ENCODE results near the gene CCT2.

CCT2 gene

DNA sequence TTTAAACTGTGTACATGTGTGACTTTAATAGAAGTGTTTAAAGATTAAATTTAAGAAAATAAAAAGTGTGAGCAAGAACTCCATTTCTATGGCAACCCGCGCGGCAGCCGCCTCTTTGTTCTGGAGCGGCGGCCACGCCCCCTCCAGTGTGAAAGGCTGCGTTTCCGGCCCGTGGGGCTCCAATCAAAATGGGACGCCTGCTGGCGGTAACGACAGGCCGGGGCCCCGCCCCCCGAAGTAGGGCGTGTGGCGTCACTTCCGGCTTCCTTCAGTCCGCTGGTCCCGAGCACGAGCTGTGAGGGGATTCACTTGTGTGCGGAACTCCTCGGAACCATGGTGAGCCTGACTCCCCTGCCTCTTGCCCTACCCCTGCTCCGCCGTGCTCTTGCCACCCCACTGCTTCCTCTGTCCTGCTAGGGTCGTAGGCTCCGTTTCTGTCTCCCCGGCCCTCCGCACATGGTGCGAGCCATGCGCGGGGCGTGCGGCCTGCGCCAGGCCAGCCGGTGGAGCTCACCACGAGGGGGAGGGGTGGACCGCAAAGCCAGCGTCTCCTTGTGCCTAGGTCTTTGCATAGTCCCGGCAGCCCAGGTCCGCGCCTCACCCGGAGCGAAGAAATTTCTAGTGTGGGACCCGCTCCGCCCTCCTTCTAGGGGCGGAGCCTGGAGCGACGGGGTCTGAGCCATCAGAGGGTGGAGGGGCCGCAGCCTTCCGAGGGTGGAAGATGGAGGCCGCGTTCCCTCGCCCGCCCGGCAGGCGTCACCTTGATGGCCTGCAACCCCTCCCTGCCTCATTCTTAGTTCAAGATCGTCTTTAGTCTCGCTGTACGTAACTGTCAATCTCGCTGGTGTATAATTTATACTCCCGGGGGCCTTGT lies at the start of gene CCT2:
Gene CCT2 (plus strand): TSS at position 271 of the 874 bp plus-strand sequence. CDS start 63 bp downstream, at position 334.
- DNase-seq, result peak; percentile 97

DNA sequence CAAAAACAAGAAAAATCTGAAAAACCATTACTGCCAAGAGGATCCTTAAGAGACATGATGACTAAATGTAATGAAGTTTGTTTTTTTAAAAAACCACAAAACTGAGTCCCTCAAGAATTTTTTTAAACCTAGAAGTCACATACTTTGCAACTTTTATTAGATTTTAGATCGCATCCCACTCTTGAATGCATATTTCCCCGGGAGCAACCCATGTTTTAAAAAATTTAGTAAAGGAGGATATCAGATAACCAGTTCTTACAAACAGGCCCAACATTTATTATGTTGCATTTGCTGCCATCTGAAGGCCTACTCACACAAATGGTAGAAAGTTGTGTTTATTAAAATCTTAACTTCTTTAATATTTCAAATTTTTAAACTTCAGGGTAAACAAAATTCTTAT lies 44.3 kb upstream of the CCT2 start:
- no peak for DNase-seq

DNA sequence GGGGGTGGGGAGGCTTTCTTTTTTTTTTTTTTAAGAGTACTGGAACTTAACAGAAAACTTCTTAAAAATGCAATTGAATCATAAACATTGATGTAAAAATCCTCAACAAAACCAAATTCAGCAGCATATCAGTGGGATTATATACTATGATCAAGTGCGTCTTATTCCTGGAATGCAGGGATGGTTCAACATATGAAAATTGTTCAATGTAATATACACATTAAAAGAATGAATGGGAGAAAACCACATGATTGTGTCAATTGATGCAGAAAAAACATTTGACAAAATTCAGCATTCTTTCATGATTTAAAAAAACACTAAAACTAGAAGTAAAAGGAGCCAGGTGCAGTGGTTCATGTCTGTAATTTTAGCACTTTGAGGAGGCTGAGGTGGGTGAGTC lies 41.2 kb upstream of the CCT2 start:
- DNase-seq, result no peak

DNA sequence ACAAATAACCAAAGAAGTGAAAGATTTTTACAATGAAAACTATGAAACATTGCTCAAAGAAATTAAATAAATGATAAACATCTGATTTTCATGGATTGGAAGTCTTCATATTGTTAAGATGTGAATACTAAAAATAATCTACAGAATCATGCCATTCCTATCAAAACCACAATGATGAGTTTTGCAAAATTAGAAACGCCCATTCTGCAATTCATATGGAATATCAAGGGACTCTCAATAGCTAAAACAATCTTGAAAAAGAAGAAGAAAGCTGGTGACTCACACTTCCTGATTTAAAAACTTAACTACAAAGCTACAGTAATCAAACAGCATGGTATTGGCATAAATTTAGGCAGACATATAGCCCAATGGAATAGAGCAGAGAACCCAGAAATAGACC lies 40.2 kb upstream of the CCT2 start:
- no peak for DNase-seq

DNA sequence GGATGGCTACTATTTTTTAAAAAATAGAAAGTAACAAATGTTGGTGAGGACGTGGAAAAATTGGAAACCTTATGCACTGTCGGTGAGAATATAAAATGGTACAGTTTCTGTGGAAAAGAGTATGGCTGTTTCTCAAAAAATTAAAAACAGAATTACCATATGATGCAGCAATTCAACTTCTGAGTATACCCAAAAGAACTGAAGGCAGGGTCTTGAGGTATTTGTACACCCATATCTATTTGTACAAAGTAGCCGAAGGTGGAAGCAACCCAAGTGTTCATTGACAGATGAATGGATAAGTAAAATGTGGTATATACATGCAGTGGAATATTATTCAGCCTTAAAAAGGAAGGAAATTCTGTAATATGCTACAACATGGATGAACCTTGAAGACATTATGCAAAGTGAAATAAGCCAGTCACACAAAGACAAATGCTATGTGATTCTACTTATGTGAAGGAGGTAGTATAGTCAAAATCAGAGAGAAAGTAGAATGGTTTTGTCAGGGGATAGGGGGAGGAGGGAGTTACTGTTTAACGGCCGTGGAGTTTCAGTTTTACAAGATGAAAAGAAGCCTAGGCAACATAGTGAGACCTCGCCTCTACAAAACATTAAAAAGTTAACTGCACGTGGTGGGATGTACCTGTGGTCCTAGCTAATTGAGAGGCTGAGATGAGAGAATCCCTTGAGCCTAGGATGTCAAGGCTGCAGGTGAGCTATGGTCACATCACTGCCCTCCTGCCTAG lies 38.4 kb upstream of the CCT2 start:
- DNase-seq, result no peak

DNA sequence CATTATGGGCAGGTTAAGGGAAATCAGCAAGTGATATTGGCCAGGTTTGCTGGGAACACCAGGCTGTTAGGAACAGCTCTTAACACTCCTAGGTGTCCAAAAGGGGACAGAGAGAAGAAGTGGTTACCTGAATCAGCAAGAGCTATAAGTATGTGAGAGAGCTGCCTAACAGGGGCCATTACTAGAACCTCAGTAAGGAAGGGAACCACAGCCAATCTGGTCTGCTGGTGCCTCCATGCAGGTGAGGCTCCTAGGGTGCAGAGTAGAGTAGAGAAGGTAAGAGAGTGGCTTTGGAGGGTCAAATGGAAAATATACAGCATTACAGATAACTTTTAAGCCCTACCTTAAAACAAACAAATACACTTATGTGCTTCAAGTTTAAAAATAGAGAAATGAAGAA lies 36.6 kb upstream of the CCT2 start:
- no peak for DNase-seq

DNA sequence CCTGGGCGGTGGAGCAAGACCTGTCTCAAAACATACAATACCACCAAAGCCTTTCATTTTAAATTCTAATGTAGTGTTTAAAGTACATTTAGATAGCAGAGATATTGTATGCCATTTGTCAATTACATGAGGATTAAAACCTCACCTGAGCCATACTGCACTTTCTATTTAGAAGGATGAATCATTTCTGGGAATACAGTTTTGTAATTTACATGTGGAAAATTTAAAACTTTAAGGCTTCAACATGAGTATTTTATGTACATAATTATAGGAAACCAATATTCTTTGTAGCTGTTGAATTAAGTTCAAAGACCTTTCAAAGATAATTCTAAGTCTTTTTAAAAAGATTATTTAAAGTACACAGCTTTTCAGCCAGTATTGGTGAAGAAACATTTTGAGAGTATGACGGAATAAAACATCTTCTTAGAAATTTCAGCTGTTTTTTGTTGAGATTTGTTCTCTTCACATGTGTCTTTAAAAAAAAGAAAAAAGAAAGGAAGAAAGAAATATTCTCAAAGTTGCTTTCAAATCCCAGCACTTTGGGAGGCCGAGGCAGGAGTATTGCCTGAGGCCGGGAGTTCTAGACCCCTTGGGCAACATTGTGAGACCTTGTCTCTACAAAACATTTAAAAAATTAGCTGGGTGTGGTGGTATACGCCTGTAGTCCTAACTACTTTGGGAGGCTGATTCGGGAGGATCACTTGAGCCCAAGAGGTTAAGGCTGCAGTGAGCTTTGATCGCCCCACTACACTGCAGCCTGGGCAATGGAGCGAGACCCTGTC lies 34.5 kb upstream of the CCT2 start:
- DNase-seq, result no peak

DNA sequence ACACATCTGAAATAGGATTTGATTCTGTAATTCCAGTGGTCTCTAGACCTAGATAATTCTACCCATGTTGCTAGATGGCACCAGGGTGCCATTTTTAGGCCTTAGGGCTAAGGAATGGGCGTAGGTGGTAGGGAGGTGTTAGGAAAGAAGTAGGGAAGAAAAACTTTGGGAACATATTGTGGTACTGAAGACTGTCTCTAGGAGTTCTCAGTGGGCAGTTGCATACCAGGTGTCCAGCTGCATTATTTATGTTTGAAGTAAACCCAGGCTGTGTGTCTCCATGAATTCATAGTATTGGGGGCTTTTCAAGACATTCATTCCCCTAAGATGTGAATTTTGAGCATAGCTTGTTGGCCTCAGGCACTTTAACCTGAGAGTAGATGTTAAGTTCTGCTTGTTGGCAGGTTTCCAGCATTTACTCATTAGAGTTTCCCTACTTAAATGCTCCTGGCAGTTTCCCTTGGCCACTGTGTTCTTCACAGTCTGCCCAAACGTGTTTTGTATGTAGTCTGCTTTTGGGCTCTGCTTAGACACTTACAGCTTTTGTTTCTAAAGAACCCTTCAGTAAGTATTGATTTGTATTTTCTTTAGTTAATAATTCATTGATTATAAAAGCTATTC lies 31.5 kb upstream of the CCT2 start:
- no peak for DNase-seq

DNA sequence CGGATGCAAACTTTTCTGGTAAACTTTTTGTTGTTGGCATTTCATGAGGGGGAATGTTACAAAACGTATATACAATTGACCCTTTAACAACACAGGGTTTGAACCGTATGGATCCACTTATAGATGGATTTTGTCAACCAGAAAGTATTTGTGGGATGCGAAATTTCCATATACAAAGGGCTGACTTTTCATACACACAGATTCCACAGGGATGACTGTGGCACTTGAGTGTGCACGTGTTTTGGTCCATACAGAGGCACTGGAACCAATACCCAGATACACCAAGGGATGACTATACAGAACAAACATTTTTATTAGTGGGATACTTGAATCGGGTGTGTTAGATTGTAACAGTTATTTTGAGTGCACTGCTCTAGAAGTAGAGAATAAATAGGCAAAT lies 29.8 kb upstream of the CCT2 start:
- DNase-seq, result no peak

DNA sequence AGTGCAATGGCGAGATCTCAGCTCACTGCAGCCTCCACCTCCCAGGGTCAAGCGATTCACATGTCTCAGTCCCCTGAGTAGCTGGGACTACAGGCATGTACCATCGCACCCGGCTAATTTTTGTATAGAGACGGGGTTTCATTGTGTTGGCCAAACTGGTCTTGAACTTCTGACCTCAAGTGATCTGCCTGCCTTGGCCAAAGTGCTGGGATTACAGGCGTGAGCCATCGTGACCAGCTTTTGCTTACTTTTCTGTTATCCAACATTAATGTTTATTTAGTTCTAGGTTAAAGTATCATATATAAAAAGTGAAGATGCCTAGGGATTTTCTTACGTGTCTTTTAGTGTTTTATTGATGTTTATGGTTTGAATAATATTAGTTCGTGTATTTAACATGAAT lies 28.9 kb upstream of the CCT2 start:
- no peak for DNase-seq

DNA sequence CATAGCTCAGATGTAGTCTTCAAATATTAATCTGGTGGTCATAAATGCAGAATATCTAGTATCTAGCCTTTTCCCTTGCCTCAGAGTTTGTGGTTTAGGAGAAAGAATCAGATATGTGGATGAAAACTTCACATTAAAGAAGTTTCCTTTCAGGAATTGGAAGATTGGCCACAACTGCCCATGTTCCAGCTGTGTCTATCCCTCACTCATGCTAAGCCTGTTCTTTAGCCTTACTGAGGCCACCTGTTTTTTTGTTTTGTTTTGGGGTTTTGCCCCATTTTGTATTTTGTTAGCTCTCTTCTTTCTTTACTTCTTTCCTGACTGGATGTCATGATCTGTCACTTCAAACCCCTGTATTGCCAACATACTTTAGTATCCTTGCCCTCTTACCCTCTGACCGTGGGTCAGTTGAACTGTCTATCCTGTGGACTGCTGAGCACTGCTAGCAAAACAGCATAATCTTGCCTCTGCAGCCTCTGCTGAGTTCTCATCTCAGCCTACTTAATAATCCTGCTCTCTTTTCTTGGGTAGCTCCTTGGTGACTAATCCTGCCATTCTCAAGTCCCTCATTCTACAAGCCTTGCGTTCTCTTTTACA lies 22.0 kb upstream of the CCT2 start:
- no peak for DNase-seq

DNA sequence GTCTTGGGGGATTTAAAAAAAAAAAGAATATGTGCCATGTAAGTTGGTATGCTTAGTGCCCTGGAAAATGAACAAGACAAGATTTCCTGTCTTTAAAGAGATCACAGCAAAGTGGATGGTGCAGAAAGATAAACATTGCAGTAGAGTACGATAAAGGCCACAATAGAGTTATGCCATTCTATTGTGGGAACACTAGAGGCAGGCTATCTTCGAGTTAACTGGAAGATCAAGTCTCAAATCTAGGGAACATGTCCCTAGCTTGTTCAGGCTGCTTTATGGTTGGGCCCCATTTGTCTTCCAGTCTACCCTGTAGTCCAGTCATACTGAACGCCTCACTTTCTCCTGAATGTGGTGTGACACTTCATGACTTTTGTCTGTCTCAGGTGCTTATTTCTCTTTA lies 18.7 kb upstream of the CCT2 start:
- DNase-seq, result no peak

DNA sequence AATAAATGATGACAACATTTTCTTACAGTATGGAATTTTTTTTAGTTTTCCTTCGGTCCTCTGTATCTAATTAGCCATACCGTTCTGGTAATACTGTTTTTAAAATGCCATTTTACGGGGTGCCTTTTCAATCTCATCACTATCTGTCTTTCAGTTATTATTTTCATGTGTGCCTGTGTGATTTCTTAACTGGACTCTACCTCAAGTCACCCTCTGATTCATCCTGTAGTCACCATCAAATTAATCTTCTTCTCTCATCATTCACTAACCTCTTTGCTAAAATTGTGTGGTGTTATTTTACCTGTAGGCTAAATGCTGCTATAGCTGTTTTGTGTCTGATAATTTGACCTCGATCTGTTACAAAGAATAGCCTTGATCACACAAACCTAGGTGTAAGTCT lies 16.0 kb upstream of the CCT2 start:
- no peak for DNase-seq

DNA sequence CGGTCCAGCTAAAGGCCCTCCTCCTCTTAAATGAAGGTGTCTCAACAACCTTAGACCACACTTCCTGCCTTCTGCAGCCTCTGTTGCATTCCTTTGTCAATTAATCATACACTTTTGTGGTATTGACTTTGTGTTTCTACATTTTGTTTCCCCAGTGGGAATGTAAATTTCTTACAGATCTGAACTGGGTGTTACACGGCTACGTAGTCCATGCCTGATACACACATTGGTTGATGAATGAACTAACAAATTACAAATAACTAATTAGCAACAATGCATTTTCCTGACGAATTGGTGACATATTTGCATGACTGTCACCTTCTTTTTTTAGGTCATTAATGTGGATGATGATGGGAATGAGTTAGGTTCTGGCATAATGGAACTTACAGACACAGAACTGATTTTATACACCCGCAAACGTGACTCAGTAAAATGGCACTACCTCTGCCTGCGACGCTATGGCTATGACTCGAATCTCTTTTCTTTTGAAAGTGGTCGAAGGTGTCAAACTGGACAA lies 15.2 kb upstream of the CCT2 start:
- DNase-seq, result no peak

DNA sequence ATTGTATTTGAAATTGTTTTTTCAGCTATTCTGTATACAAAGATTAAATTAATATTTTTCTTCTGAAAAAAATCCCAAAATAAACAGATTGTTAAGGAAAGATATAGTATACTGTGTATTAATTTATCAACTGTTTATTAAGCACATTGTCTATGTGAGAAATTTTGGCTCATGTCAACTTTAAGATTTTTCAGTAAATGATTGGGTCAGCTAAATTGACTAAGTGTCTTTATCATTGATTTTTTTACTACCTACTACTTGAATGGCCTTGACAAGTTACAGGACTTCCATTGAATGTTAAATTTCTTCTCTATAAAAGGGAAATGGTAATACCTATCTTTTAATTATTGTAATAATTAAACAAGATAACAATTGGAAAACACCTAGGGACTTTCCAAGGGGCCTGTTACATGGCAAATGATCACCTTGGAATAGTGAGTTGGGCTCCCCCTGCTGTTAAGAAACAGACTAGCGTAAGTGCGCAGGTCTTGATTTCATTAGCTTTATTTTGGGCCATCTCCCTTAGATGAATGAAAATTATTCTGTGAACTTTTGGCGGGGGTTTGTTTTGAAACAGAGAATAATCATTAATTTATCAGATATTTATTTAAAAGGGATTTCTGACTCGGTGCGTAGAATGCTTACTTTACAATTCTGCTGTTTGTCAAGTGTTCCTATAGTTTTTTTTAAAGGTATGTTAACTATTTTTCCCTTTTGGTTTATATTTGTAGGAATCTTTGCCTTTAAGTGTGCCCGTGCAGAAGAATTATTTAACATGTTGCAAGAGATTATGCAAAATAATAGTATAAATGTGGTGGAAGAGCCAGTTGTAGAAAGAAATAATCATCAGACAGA lies 14.5 kb upstream of the CCT2 start:
- DNase-seq, result peak; percentile 55

DNA sequence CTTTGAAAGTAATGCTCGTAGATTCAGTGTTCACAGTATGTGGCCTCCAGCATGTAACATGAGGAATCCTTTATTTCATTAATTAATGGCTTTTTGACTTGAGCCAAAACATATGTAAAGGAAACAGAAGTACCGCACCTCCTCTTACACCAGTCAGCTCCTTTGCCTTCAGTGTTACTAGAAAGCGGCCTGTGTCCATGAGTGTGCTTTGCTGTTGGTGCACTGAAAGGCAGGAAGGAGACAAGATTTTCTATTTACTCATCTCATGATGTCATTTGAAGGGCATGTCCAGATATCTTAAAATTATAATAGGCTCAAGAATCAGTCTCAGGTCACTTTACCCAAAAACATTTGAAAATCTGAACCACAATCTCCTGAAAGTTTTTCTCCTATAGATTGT lies 9.9 kb upstream of the CCT2 start:
- no peak for DNase-seq

DNA sequence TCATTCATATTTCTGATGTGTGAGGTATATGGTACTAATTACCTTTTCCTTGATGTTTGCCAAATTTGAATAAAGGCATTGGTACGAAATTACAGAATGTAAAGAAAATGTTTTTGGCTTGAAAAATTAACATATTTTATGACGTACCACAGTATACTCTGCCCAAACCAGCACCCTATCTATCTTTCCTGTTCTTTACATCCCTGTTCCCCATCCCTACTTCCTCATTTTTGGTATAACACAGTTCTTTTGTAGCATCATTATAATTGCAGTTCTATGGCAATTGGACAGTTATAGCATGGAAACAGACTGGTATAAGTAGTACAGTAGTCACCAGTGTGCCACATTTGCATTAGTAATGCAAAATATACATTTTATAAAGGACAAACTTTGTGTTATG lies 7.0 kb upstream of the CCT2 start:
- no peak for DNase-seq

DNA sequence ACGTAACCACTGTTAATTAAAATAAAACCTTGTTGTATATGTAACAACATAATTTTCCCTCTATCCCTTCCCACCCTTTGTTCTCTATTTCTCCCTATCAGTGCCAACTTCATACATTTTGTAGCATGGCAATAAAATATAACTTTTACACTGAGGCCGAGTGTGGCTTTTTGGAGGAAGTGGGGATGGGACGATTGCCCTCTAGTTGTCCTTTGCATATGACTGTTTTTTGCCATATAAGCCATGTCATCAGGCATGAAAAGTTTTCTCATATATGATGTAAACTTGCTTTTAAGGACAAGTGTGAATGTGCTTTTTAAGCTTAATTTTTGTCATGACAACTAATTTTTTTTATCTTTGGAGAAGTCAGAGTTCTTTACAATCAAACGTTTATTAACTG lies 6.2 kb upstream of the CCT2 start:
- DNase-seq, result no peak

DNA sequence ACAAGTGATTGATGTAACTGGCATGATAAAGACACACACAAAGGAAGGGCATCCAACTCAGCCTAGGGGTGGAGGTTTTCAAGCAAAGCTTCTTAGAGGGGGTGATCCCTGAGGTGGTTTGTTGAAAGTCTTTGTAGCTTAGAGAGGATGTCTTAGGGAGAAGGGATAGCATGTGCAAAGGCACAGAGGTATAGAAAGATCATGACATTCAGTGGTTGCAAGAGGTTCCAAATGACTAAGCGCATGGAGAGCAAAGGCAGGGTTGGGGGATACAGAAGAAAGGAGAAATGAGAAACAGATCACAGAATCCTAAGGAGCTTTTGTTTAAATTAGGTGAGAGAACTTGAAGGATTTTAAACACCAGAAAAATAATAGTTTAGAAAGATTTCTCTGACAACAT lies 5.2 kb upstream of the CCT2 start:
- no peak for DNase-seq

DNA sequence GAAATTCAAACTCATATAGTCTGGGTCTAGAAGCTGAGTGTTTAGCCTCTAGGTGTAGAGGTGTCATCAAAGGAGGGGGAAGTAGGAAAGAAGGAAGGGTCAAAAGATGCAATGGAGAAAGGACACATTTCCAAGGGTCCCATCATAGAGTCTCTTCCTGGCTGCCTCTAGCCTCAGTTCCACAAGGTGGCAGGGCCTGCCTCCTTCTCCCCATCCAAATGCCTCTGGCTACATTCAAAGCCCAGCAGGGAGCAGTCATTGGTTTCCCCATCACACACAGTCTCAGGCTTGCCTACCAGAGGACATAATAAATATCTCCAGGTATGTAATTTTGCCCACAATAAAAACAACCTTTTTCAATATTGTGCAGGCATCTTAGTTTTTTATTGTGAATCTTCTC lies 2.1 kb upstream of the CCT2 start:
- DNase-seq, result no peak

DNA sequence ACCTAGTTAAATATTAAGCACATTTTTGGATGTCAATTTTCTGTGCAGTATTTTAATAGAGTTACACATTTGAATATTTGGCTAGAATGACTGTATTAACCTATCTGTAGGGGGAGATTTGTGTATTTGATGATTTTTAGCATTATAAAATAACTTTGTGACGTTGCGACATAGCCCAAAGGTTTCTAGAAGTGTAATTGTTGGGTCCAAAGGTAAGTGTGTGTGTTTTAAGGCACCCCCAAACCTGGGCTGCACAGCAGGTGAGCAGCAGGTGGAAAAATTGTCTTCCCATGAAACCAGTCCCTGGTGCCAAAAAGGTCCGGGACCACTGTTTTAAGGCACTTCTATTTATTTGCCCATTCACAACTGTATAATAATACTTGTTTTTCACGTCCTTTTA lies 3.3 kb downstream of the CCT2 start:
- no peak for DNase-seq

DNA sequence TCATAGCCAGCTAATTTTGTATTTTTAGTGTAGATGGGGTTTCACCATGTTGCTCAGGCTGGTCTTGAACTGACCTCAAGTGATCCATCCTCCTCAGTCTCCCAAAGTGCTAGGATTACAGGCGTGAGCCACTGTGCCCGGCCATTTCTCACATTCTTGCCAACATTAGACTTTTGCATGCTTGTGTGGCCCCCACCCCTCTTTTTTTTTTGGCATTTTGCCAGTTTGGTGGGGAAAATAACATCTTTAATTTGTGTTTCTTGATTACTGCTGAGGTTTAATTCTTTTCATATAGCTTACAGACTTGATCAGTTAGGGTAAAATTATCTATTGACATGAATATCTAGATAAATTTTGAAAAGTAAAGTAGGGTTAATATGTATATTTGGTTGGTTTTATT lies 3.8 kb downstream of the CCT2 start:
- no peak for DNase-seq

Measured in stimulated activated CD8-positive, alpha-beta memory T cell treated with anti-CD3 and anti-CD28 coated beads, Interleukin-4, amount 100 ng/mL, for 48 hours (primary cell).